GM19452 (cell line): ENCODE data around the gene CLDN14.

Experiments used
- ATAC-seq: cut with Tn5 transposase; IDR thresholded peaks from one replicate; pipeline ENCODE4 v1.9.1; 2021; ENCODE audit not compliant: unreplicated experiment

CLDN14 gene

DNA sequence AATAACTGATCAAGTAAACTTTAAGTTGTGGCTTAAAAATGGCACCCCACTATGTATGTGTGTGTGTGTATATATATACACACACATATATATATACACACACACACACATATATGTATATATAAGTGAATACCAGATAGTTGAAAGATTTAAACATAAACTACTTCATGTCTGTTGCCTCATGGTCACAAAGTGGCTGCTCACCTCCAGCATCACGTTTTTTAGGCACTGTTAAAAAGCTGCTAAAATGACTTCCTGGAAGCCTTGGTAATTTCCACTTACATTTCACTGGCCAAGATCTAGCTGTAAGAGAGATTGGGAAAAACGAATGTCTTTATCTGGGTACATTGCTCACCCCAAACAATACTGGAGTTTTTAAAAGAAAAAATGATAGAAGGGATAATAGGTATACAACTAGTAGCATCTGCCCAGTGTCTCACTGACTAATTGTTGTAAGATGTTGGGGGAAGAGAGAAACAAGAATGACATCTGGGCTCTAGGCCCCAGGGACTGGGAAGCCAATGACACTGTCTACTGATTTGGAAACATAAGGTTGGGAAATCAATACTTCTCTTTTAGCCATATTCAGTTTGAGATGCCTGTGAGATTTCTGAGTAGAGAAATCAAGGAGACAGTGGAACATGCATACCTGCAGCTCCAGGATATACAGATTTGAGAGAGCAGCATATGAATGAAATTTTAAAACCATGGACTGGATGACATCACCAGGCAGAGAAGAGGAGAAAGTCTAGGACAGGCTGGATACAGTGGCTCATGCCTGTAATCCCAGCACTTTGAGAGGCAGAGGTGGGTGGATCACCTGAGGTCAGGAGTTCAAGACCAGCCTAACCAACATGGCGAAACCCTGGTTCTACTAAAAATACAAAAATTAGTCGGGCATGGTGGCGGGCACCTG, 42.8 kb downstream of the CLDN14 start:
- ATAC-seq = no peak

DNA sequence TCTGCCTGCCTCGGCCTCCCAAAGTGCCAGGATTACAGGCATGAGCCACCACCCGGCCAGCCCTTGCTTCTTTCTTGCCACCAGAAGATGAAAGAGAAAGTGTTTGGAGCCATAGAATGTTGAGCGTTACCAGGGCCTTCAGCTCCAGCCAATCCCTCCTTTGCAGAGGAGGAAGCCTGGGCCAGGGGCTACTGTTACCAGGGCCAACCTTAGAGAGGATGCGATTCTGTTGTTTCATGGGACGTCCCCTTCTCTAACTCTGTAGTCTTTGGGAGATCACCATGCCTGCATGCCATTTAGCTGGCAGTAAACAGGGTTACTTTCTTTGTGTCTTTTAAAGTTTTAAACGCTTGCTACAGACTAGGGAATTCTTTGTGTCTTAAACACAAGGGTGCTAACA, 45.8 kb downstream of the CLDN14 start:
- no peak for ATAC-seq

- no peak for ATAC-seq
Observed at GRCh38 chr21:36433059-36433709, 46.7 kb downstream of the CLDN14 start.

- no peak for ATAC-seq
Observed at GRCh38 chr21:36431252-36431651, 48.7 kb downstream of the CLDN14 start.

DNA sequence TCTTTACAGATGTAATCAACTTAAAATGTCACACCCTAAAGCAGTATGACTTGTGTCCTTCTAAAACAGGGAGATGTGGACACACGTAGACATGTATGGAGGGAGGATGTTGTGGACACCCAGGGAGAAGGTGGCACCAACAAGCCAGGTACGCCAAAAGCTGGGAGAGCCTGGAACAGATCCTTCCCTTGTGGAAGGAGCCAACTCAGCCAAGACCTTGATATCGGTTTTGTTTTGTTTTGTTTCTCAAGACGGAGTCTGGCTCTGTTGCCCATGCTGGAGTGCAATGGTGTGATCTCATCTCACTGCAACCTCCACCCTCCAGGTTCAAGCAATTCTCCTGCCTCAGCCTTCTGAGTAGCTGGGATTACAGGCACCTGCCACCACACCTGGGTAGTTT, 49.1 kb downstream of the CLDN14 start:
- ATAC-seq = no peak

- peak; percentile 88 for ATAC-seq
Observed at GRCh38 chr21:36429947-36430546, 49.9 kb downstream of the CLDN14 start.

- ATAC-seq = no peak
Observed at GRCh38 chr21:36428761-36429432, 51.0 kb downstream of the CLDN14 start.

GRCh38 chr21:36427502-36427901, 52.4 kb downstream of the CLDN14 start:
- no peak for ATAC-seq

DNA sequence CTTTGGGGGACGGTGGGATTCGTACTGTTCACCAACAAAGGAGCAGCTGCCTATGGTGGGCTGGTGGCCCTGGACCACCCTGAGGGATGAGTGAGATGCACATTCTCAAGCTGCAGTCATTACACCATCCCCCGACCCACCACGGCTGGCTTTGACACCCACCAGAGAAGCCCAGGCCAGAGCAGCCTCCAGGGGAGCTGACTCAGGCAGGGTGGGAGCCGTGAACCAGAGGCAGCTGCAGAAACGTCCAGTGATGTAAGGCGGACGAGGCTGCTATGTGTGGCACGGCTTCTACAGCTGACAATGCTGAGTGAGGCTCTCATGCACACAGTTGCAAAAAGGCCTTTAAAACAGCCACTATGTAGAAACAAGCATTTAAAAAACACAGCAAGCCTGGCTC, 54.6 kb downstream of the CLDN14 start:
- no peak for ATAC-seq

DNA sequence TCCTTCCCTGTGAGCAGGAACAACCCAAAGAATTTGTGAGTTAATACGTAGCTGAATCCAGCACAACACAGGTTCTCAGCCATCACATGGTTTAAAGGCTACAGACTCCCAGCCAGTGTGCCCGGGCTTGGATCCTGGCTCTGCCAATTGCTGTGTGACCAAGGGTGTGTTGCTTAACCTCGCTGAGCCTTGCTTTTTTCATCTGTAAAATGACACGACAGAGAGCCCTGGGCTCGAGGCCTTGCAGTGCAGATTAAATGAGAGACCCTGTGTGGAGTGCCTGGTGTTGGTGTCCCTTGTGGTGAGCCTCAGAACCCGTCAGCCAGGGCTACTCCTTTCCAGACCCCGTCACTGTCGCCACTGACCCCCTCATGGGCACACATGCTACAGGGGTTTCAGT, 55.3 kb downstream of the CLDN14 start:
- ATAC-seq = no peak

DNA sequence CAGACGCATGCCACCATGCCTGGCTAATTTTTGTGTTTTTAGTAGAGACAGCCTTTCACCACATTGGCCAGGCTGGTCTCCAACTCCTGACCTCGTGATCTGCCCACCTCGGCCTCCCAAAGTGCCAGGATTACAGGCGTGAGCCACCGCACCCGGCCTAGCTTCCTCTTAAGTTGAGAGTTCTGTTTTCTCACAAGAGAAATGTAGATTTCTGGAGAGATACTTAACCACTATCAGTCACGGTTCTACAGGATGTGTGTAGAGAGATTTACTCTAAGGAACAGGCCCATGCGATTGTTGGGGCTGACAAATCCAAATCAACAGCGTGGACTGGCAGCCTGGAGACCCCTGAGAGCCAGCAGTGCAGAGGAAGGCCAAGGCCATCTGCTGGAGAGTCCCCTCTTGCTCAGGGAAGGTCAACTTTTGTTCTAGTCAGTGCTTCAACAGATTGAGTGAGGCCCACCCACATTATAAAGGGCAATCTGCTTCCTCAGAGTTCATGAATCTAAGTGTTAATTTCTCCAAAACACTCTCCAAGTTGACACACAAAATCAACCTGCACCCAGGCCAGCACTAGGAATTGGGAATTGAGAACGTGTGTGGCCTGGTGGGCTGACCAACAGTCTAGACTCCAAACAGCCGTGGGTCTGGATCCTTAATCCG, 56.0 kb downstream of the CLDN14 start:
- no peak for ATAC-seq

DNA sequence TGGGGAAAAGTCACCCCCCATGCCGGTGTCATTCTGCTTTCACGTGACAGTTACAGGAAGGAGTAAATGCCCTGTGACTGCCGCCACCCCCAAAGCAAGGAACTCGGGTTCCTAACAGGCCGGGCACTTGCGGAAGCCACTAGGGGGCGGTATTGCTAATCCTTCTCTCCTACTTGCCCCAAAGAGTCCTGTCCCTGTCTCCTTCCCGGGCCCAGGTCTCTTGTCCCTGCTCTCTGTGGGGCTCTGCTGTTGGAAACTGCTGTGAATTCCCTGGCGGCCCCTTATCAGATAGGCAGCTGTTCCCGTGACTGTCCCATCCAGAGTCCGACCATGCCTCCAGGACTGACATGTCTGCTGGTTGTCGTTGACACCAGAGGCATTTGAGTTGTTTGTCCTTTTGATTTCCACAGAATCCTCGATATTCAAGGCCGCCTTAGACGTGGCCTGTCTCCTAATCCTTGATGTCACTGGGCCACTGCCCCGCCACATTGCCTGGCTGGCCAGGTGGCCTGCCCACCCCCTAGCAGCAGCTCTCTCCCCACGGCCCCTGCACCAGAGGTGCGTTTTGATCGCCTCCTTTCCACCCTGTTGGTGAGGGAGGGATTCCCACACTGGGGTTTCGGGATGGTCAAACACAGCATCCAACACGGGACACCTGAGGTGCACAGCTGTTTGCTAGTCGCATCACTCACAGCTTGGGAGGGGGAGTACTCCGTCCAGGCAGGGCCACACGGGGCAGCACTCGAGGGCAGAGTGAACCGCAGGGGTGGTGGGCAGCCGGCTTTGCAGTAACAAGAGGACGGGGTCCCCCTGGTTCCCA, 57.4 kb downstream of the CLDN14 start:
- no peak for ATAC-seq

DNA sequence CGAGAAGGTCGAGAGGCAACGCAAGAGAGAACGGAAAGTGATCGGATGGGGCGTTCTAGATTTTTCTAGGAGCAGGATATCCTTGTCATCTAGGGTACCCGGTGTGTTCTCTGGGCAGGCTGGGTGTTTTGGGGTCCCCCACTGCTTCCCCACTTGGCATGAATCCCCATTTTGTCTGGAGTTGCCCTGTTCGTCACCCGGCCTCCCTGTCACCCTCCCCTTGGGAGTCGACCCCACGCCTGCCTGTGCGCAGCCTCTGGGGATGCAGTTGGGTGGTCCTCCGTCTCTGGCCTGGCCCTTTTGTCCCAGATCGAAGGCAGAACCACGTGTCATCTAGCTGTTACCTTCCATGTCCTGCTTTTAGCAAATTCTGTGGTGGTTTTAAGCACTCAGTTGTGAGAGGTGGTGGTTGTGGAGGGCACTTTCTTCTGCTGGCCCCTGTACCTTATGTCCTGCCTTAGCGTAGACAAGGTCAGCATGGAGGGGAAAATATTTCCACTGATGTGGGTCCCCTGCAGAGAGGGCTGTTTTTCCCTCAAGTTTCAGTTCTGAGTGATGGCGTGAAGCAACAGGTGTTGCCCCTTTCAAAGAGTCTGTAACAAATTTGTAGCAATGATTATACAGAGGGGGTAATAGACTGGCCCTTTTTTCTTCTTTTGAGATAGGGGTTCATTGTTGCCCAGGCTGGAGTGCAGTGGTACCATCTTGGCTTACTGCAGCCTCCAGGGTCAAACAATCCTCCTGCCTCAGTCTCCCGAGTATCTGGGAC, 59.2 kb downstream of the CLDN14 start:
- ATAC-seq = no peak

GRCh38 chr21:36419996-36420395, 59.9 kb downstream of the CLDN14 start:
- peak; percentile 63 for ATAC-seq

DNA sequence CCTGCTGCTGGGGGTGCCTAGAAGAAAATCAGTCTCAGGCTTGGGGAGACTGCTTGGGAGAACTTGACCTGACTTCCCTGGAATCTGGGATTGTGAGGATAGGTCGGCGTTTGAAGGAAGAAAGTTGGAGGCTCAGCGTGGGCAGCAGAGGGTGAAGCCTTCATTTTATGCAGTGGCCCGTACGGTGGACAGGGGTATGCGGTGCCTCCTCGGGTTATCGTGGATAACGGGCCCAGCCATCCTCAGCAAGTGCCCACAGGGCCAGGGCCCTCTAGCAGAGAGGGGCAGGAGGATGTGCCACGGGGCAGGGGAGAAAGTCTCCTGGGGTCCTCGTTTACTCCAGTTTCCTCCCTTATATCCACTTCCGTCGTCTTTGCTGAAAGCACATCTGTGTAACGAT, 60.7 kb downstream of the CLDN14 start:
- no peak for ATAC-seq

DNA sequence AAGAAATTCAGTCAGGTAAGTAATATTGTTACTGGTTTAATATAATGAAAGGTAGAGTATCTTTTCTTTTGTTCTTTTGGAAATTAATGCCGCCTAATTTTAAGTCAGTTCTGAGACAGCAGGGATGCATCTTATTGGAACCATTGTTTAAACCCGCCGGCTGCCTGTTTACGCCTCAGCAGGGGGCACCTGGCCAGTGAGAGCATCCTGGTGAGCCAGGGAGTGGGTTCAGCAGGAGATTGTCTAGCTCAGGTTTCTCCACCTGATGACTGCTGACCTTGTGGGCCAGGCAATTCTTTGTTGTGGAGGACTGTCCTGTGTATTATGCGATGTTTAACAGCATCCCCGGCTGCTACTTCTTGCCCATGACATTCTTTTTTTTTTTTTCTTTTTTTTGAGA, 64.5 kb downstream of the CLDN14 start:
- no peak for ATAC-seq

GRCh38 chr21:36412916-36413315, 67.0 kb downstream of the CLDN14 start:
- no peak for ATAC-seq

- ATAC-seq = no peak
Observed at GRCh38 chr21:36411301-36411700, 68.6 kb downstream of the CLDN14 start.
